GM21717 (cell line): ENCODE results near the gene BAHD1.

Source experiments
- ATAC-seq: cut with Tn5 transposase; IDR thresholded peaks from one replicate; pipeline ENCODE4 v1.9.1; 2021; ENCODE audit warnings: mild to moderate bottlenecking, moderate library complexity; ENCODE audit not compliant: unreplicated experiment

Gene BAHD1

DNA sequence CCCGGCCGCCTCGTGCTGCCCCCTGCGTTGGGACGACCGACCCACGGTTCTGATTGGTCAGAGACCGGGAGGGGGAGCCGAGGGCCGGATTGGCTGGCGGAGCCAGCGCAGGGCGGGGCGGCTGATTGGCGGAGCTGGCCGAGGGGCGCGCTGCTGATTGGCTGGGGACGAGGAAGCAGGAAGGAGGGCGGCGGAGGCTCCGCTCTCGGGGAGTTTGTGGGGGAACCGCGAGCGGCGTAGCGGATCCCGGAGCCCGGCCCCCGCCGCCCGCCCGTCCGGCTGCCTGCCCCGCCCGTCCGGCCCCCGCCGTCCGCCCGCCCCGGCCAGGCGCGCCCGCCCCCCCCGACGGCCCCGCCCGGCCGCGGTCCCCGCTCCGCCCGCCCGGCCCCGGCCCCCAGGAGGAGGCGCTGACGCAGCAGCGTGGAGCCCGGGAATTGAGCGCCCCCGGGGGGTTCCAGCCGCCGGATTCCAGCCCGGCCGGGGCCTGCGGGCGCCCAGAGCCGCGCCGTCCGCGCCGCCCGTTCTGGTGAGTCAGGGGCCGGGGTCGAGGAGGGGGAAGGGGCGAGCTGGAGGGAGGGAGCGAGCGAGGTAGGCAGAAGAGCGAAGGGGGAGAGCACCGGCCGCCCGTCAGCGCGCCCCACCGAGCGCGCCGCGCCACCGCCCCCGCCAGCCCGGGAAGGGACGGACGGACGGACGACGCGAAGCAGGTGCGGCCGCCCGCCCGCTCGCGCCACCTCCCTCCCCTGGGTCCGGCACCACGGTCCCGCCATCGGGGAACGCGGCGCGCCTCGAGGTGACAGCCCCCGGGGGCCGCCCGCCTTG is at the start of gene BAHD1:
BAHD1 (plus strand) TSS at position 211 of the 822 bp plus-strand sequence. CDS start 17,512 bp downstream, outside the sequence.
- peak; percentile 83 for ATAC-seq

DNA sequence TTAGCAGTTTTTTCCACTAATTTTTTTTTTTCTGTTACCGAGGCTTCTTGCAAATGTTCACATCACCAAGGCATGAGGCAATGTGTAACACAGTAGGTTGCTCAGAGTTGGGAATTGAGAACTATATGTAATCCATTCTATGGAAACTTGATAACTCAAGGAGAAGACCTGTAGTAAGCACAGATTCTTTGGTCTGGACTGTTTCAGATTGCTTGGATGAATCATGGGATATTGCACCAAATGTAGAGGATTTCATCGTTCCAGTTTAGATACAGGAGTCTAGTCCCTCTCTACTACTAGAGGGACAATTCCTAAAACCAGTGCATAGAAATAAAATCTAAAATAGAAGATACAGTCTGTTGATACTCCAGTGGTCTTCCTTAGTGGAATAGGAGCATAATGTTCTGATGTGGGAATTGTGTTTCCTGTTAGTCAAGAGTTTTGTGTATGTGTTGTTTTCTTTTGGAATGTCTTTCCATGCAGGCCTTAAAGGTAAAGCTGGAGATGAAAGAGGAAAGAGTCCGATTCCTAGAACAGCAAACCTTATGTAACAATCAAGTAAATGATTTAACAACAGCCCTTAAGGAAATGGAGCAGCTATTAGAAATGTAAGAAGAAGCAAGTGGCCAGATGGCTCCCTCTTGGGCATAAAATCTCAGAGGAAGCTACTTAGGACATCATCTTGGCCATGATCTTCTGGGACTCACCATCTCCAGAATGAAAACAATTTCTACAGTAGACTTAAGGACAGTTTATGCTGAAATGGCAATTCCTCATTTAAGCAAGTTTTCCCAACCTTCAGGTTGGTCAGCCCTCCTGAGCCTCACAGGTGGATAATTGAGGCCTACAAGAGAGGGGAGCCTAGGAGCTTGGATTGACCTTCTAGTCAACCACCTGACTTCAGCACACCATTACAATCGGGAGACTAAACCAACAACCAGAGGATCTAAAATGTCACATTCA is 47.5 kb upstream of the BAHD1 start:
- ATAC-seq: no peak

DNA sequence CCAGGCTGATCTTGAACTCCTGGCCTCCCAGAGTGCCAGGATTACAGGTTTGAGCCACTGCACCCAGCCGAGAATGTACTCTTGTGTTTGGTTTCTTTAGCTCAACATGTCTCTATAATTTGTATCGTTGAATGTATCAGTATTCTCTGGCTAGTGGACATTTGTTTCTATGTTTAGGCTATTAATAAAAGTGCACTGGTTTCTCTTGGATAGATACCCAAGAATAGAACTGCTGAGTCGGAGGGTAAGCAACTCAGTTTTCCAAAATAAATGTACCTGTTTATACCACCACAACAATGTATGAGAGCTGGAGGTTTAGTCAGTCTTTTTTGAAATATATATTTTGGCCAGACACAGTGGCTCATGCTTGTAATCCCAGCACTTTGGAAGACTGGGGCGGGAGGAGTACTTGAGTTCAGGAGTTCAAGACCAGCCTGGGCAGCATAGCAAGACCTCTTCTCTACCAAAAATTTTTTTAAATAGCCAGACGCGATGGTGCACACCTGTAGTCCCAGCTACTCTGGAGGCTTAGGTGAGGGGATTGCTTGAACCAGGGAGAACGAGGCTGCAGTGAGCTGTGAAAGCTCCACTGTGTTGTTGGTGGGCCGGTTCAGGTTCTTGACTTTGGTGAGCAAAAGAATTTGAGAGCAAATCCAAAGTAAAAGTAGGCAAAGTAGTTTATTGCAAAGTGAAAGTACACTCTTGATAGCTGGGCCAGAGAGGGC is 42.9 kb upstream of the BAHD1 start:
- no peak for ATAC-seq

DNA sequence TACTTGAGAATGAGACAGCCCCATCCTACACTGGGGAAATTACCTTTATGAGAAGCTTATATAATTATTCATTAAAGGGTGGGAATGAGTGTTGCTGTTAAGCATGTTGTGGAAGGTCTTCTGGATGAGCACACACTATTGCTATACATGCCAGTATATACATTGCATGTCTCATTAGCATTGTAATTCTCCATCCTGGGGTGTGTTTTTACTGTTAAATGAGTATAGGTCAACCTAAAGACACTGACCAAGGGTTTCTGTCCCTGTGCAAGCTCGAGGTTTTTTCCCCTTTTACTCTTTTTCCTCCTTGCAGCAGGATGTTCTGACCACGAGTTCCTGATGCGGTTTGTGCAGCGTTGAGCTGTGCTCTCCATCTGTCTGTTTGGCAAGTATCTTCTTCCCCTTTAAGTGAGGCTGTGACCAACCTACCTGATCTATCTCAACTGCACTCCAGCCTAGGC is 42.3 kb upstream of the BAHD1 start:
- no peak for ATAC-seq

DNA sequence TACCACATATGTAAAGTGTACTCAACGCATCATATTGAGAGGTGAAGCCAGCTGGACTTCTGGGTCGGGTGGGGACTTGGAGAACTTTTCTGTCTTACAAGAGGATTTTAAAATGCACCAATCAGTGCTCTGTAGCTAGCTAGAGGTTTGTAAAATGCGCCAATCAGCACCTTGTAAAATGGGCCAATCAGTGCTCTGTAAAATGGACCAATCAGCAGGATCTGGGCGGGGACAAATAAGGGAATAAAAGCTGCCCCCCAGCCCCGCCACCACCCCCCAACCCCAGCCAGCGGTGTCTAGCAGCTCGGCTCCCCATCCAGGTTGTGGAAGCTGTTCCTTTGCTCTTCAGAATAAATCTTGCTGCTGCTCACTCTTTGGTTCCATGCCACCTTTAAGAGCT is 41.4 kb upstream of the BAHD1 start:
- no peak for ATAC-seq

DNA sequence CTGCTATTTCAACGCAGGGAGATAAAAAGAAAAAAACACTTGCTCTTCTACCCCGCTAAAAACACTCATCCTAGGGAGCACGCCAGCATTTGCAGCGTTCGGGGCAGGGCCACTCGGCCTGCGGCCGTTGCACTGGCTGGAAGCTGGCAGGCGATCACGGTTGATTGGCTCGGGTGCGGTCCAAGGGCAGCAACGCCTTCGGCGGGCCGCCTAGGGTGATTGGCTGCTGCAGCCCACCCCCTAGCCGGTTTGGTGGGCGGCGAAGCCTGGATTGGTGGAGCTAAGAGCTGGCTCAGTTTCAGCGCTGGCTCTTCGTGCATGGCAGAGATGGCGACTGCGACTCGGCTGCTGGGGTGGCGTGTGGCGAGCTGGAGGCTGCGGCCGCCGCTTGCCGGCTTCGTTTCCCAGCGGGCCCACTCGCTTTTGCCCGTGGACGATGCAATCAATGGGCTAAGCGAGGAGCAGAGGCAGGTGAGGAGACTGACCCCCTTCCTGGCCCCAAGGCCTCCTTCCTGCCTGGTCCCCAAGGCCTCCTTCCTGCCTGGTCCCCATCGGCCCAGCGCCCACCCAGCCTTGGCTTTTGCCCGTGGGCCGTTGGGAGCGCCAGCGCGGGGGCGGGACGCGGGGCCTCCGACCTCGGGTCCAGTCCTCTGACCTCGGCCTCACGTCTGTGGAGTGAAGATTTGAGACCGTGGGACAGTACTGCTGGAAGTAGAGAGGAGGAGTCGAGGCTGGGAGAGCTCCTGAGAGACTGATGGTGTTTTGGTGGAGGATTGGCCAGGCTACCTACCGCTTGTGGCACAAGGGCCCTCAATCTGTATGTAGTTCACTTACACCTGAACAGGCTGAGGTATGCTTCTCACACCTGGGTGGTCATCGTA is 35.0 kb upstream of the BAHD1 start, which contains the start of gene IVD:
IVD (plus strand) TSS at position 295 of the 881 bp plus-strand sequence; CDS start at position 328, 33 bp downstream.
- ATAC-seq: peak; percentile 83

DNA sequence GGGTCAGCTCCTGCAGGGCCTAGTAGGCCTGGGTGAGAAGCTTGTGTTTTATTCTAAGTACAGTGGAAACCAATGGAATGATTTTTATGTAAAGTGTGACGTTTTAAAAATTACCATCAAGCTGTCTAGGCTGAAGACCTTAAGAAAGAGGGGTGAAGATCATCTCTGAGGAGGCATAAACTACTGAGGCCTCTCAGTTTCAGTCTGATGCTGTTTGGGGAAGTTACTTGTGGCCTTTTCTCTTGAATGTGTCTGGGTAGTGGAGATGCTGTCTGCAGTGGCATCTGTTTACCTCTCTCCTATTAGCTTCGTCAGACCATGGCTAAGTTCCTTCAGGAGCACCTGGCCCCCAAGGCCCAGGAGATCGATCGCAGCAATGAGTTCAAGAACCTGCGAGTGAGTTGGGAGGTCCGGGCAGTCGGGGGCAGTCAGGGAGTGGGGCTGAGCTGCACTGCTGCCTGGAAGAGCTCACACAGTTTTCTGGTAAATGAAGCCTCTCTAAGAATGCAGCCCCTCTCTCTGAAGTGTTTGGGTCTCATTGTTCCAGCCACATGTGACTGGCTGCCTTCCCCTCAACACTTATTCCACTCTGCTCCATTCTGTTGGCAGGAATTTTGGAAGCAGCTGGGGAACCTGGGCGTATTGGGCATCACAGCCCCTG is 33.3 kb upstream of the BAHD1 start:
- ATAC-seq: peak; percentile 46

DNA sequence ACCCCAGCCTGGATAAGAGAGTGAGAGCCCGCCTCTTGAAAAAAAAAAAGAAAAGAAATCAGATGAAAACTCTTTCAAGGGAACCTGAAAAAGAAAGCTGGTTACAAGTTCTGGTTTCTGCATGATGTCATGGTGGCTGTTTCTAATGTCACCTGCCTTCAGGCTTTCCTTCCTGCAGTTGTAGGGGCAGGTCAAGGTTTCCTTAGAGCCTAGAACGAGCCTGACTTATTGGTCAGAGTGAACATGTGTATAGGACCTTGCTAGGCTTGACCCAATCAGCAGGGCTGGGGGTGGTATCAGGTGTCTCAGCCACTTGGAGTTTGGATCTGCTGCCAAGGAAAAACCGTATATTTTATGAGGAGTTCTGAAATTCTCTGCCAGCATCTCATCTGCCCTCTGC is 31.4 kb upstream of the BAHD1 start:
- ATAC-seq: no peak

DNA sequence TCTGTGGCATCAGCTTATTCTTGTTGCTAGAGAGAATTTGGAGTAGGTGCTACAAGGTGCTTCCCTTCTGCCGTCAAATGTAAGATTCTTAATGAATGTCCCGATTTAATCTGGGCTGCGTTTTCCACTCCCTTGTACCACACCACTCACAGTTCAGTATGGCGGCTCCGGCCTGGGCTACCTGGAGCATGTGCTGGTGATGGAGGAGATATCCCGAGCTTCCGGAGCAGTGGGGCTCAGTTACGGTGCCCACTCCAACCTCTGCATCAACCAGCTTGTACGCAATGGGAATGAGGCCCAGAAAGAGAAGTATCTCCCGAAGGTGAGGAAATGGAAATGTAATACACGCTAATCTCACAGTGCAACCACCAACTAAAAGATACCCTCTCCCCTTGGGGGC is 30.3 kb upstream of the BAHD1 start:
- ATAC-seq: no peak

DNA sequence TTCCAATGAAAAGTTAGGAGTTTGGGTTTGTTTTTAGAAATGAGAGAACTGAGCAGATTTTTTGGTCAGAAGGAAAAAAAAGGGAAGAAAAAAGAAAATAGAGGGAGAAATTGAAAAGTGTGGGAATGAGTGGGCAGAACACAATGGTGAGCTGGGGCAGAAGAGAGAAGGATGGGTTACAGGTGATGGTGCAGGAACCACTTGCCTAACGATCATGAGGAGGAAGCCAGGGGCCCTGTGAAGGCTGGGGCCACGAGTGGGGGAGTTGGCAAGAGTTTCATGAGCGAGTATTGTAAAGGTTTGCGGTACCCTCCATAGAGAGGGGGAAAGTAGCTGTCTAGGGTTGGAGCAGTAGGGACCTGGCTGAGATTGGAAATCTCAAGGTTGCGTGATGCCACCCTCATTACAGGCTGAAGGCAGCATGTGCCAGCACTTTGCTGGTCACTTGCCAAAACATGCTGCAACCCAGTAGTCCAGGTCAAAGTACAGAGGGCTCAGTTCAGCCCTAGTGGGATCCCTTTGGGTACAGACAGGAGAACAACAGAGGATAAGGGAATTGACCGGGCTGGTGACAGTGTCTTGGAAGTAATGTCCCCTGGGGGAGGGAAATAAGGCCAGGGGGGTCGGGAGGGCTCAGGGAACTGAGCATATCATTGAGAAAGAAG is 28.5 kb upstream of the BAHD1 start:
- ATAC-seq: no peak

DNA sequence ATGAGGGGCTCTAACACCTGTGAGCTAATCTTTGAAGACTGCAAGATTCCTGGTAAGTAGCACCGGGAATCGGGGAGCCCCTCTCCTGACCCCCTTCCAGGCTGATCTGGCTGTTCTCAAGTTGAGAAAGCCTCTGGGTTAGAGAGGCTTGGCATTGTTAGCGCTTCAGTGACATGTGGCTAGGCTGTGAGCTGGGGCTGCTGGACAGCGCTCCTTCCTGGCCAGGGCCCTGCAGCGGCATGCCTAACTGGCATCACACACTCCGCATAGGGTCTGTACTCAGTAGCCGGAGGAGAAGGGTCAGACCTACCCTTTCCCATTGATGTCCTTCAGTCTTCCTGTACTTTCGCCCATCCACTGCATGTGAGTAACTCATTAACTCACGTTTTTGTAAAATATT is 27.7 kb upstream of the BAHD1 start:
- no peak for ATAC-seq

DNA sequence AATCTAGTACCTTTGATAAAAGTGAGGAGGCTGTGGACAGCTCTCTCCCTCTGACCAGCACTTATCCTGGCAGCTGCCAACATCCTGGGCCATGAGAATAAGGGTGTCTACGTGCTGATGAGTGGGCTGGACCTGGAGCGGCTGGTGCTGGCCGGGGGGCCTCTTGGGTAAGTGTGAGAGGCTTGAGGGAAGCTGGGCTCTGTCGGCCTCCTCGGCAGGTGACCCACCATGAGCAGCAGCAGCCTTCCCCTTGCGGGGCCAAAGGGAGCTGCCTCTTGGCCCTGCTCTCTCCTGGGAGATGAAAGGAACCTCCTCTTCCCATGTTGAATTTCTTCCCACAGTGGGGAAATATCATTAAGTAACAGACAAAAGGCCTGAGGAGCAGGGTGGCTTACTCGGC is 25.9 kb upstream of the BAHD1 start:
- ATAC-seq: no peak

DNA sequence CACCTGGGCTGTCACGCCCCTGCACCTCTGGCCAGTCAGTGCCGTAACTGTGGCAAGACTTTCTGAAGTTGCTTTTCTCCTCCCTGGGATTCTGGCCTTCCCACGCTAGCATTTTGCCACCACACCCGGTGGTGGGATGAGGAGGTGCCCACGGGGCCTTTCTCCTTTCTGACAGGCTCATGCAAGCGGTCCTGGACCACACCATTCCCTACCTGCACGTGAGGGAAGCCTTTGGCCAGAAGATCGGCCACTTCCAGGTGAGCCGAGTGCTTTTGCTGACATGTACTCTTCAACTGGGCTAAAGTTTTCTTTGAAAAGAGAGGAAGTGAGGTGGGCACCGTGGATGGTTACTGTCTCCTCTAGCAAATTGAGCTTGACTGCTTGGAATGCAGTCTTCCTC is 25.5 kb upstream of the BAHD1 start:
- no peak for ATAC-seq

DNA sequence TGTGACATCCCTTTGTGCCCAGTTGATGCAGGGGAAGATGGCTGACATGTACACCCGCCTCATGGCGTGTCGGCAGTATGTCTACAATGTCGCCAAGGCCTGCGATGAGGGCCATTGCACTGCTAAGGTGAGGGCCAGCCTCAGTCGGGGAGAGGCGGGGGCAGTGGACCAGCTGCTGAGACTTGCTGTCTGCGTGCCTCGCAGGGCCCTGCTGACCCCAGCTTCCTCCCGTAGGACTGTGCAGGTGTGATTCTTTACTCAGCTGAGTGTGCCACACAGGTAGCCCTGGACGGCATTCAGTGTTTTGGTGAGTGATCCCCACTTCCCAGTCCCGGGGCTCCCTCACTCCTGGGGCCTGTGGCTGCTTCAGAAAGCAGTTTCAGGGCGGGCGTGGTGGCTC is 24.7 kb upstream of the BAHD1 start:
- ATAC-seq: no peak

DNA sequence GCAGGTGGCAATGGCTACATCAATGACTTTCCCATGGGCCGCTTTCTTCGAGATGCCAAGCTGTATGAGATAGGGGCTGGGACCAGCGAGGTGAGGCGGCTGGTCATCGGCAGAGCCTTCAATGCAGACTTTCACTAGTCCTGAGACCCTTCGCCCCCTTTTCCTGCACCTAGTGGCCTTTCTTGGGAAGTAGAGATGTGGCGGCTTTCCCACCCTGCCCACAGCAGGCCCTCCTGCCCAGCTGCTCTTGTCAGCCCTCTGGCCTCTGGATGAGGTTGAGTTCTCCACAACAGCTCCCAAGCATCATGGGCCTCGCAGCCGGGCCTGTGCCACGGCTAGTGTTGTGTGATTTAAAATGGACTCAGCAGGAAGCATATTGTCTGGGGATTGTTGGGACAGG is 22.6 kb upstream of the BAHD1 start:
- no peak for ATAC-seq

DNA sequence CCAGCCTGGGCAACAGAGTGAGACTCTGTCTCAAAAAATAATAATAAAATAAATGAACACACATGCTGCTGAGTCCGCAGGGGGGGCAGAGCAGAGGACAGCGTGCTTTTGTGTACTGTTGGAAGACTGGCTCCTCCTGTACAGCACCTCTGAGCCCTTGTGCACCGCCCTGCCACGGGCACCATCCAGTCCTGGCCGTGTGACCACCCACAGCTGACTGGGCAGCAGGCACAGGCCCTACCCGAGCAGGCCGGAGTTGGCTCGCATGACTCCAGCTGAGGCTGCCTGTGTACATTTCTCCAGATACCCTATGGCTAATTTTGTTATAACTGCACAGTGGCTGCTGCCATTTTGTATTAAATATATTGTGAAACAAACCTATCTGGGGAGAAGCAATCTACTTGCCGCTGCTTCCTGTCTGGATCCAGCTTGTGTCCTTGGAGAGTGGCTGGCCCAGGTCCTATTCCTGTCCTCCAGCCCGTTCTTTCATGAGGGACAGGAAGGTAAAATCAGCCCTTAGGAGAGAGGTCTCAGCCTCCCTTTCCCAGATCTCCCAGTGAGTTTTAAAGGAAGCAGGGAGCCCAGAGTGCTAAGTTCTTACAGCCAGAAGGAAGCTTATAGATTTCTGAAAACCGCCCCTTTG is 20.6 kb upstream of the BAHD1 start:
- no peak for ATAC-seq

DNA sequence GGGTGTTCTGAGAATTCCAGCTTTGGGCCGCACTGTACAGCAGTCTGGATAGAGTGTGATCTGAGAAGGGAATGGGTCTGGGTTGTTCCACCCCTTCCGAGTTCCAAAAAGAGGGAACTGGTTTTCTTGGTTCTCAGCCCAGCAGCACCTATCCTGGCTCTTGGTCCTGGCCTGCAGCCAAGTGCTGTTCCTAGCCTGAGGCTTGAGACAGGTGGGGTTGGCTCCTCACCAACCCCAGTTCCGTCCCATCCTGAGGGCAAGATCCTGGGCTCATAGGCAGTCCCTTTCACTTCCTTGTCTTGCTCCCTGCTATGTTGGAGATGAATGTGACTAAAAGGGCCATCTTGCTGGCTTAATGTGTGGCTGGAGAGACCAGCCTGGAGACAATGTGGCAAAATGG is 20.0 kb upstream of the BAHD1 start:
- ATAC-seq: no peak
